GM21576 (cell line): ENCODE results near the gene TMTC1.

Source experiments
- ATAC-seq: cut with Tn5 transposase; IDR thresholded peaks from one replicate; pipeline ENCODE4 v1.9.1; 2021; ENCODE audit warnings: mild to moderate bottlenecking, moderate library complexity; ENCODE audit not compliant: unreplicated experiment

The TMTC1 gene

DNA sequence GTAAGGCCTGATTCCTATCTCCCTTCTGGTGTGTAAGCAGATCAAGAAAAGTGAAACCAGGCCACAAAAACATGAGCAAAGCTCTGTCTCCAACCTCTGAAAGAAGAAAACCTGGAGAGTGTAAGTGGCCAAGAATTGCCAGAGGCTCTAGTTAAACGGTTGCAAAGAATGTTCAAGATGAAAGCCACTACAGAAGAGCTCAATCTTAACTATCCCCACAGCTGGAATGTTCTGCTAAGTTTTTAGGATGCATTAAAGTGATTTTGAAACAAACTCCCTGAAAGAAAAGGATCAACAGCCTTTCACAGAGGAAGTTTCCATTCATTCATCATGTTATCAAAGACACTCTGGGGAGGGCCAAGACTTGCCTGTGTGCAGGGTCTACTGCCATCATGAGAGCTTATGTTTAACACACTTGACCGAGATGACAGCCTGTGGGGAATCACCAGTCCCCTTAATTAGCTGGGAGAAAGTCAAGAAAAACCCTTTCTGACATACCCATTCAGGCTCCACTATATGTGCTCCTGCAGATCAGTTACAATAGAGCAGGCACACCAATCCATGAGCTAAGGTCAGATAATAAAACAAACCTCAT lies 158.3 kb downstream of the TMTC1 start:
- ATAC-seq = no peak

DNA sequence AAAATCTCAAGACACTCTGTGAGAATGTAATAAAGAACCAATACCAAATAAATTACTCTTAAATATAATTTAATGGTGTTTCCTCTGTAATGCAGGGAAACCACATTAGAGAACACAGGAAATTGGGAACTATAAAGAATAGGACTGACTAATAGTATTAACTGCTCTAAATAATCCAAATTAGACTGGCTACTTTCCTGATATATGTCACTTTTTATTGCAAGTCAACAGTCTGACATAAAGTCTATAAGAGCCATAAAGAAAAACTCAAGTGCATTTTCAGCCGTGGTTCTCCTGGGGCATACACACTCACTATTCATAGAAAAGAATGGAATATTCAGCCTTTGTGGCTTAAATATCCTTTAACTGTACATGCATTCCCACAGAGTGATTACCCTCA lies 161.5 kb downstream of the TMTC1 start:
- ATAC-seq = no peak

DNA sequence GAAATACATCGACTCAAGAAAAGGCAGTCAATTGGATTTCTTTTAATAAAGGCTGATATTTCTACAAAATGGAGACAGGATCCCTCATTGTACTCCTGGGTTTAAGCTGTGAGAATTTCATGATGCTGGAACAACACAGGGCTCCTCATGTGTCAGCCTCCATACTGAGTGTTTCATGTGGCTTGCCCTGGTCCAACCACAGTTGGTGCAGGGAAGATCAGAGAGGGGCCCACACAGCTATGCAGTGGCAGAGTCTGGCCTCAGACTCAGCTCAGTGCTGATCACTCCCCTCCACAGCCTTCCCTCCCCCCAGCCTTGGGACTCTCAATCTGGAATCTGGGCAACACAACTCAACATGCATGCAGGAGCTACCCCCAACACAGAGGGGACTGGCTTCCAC lies 163.7 kb downstream of the TMTC1 start:
- no peak for ATAC-seq

DNA sequence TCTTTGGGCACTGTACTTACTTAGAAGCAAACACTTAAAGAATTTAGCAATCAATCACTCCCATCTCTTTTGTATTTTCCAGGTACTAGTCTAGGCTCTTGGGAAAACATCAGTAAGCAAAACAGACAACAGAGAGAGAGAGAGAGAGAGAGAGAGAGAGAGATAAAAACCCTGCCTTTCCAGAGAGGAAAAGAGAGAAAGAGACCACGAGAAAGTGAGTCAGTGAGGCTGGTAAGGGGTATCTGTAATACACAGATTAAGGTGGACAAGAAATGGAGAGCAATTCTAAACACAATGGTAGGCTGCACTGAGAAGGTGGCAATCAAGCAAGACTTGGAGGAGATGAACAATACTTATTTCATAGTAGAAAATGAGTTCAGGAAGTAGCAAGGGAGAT lies 166.3 kb downstream of the TMTC1 start:
- no peak for ATAC-seq

DNA sequence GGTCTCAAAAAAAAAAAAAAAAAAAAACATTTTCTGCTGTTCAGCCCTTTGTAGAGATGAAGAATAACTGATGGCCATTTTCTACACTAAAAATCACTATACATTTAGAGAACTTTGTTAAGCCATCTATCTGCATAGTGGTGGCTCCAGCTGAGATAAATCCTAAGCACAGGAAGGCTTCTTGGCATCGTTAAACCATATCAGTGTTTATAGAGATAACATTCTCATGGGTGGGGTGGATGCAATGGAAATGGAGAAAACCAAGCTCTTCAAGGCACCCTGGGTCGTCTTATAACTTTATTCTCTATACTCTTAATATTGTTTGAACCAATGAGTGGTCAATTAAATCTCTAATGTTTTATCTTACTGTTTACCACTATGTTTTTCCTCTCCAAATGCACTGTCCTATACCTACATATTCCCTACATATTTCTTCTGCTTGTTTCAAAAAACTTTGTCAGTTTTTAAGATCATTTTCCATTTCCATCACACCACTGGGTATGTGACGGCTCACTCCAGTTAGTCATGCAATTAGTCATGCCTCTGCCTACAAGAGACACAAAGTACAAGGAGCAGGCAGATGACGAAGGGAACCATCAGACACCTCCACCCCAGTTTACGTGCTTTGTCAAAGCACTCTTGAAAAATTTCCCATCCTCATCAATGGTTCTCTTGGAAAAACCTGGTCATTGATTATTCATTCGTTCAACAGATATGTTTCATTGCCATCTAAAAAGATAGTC lies 166.9 kb downstream of the TMTC1 start:
- ATAC-seq = no peak

DNA sequence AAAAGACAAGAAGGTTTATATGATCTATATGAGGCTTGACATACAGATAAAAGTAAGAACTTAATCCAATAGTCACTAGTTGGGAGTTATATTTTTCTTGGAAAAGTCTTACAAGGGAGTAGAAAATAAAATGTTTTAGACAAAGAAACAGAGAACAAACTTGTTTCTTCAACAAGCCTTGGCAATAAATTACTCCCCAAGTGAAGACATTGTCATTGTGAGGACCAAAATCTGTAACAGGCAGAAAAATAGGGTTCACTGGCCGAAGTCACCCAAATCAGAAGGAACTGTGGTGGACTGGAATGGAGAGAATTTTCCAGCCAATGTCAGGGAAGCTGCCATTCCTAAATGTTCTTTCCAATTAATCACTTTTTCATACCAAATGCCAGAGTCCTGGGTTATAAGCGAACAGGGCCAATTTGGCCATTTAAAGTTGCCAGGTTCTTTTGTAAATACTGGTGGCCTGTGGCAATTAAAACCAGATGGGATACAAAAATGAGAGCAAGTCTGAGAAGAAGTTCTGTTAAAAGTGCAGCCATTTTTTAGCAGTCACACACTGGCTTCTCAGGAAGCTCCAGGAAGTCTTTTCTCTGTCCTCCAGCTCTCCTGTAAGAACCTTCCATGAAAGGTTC lies 168.9 kb downstream of the TMTC1 start:
- no peak for ATAC-seq

DNA sequence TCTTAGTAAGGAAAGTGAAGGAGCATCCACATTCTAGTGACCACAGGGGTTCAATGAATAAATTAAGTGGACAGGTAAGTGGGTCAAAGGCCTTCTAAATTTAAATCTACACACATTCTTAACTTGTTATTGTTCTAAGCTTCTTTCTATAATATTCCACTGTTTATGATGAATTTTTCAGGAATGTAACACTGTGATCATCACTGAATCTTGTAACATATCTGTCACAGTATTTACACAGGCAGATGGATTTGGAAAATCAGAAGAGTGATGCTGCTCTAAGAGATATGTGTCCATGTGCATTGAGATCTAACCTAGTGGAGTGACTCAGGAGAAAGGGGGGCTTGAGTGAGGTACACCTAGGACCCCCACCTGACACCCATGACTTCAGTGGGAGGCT lies 170.8 kb downstream of the TMTC1 start:
- ATAC-seq = no peak

DNA sequence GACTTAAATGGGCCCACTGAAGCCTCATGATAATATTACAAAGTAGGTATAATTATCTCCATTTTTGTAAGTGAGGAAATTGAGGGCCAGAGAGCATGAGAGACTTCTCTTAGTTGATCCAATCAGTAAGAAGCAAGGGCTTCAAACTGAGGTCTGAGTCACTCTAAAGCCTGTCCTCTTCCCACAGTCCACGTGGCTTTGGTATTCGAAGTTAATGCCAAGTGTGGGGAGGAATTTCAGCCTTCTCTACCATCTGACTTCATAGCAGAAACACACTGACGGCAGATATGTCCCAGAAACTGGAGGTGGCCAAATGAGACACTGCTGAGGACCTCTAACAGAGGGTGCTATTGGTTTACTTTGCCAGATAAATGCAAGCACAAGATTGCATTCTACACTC lies 171.8 kb downstream of the TMTC1 start:
- ATAC-seq = no peak

DNA sequence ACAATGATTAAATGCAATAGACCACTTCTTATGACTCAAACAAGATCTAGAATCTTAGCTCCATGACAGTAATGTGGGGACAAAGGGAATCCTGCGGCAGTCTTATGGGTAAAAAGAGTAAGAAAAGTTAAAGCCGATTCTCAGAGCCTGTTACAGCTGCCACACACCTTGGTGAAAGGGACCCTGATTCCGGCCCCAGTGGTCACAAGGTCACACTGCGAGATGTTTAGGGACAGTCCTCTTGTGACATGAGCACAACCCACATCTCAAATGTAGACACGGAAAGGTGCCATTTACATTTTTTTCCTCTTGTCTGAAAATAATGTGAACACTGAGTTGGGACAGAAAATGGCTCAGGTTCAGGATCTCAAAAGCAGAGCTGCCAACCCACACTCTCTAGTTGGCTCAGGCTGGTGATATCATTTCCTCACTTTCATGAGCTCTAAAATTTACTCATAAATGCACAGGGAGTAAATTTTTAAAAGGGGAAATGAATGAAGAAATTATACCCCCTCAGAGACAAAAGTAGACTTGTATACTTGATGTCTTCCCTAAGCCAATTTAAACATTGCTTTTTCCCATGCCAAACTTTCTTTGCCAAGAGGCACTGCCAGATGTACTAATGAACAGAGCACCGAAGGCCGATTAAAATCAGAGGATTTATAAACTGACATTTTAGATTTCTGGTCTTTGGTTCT lies 173.1 kb downstream of the TMTC1 start:
- no peak for ATAC-seq

DNA sequence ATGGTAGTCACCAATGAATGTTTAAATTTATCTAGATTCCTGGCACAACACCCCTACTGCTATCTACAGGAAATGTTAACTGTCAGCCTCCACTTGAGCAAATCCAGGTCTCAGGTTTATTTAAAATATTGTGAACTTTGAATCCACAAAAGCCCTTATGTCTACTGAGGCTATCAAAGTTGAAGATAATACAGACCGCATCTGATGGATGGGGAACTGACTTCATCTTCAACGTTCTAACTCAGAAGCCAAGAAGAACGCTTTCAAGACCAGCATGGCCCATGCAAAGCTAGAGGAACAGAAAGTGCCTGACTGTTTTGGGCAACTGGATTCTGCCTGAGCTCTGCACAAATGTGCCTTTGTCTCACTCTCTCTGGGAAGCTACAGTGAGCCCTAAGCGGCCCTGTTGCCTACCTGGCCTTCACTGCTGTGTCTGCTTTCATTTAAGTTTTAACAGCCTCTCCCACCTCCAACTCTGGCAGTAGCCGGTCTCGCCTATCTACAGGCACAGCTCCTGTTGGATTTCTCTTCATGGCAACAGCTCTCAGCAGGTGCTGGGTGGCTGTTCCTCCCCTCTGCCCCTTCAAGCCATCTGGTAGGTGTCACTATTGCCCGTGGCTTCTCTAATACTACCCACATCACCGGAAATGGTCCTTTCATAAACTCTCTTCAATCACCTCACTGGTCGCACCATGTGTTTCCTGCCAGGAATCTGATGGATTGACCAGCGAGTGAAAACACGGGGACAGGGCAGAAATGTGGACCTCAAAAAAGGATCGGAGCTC lies 174.1 kb downstream of the TMTC1 start:
- no peak for ATAC-seq

DNA sequence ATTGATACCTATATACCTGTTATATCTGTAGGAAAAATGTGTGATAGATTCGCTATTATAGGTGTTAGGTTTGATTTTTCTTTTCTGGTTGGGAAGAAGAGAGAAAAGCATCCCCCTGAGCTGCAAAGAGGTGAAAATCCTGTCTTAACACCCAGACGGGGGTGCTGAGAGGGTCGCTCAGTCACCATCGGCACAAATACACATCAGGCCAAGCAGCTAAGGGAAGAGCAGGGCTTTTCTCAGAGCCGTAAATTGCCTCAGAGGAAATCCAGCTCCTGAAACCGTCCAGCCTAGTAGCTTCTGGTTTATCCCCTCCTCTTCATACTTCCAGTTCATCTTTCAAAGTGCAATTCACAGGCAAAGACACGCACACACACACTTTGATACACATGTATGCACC lies 175.2 kb downstream of the TMTC1 start:
- ATAC-seq = no peak

DNA sequence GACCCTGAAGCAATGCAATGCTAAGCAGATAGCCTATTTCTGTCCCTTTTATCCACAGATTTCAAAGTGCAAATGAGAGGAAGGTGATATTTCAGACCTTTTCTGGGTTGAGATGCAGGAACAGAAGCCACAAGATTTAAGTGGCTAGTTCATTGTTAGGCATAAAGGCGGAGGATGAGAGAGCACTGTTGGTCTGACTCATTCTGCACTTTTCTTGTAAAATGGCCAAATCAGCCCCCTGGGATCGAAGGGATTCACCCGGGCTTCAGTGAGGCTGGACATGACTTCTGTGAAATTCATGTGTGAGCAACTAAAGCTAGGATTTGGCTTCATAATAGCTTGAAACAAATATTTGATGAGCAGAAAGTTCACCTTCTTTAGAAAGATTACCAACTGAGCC lies 184.4 kb downstream of the TMTC1 start:
- no peak for ATAC-seq

DNA sequence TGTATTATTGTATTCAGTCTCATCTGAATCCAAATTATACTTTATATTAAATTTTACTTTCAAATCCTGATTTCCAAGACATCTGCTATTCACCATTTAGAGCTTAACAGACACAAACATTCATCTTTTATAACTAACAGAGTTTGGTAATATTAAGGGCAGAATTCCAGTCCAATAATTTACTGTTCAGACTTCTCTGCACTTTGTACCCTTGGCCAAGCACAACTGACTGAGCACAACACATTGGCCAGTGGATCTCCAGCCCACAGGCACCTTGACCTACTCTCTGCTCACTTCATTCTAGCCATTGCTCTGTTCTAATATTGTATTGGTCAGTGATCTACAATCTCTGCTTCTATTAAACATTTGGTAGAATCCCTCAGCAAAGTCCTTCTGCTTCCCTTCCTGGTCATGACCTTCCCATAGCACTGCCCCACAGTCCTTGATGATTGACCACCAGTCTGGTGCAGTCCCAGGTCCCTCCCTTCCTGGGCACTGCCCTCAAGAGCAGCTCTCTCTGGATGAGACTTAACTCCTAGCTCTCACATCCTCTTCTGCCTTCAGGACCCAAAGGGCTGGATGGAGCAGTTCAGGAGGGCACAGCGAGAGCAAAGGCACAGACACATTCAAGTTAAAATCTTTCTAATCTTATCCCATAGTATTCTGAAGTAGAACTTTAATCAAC lies 188.5 kb downstream of the TMTC1 start:
- ATAC-seq = no peak

DNA sequence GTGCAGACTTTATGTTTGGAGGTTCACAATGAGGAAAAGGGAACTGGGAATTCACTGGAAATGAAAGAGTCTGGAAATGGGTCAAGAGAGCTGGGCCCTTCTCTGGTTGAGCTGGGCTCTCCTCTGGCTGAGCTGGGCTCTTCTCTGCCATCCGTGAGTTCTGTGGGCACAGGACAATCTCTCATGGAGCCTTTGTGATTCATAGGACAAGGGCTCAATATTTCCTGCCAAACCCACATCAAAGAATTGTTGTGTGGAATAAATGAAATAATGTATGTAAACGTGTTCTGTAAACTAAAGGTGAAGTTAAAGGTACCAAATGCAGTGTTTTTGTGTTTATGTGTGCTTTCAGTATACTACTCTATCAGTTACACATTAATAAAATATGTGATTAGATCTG lies 190.7 kb downstream of the TMTC1 start:
- no peak for ATAC-seq

DNA sequence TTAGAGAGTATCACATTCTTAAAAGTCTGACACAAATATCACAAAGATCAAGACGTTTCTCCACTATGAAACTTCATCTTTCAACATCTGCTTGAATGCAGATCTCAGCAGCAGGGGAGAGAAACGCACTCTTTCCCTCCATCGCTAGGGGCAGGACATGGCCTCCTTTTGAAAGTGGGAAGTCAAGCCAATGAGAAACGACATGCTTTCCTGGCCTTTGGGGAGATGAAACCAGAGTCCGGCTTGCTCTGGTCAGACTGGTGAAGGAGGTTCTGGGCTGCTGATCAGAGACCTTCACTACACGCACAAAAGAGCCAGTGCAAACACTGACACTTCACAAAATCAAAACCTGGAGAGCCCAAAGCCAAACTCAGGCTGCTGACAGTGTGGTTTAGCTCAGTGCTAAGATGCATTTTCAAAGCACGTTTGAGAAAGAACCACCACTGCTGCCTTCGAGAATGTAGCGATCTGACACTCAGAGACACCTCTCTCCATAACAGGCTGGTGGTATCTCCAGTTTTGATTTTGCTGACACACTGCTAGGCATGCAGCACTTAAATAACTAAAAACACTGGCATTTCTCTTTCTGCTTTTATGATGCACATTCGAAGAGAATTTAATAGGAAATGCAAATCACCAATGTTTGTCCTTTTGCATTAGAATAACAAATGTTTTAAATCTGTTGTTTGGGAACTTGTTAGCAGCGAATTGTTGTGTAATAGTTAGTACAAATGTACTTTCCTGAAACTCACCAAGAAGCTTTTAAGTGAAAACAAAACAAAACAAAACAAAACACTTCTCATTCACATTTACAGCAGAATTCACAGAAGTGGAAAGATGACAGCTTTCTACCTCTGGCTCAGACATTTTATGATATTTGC lies 192.4 kb downstream of the TMTC1 start:
- ATAC-seq = no peak

DNA sequence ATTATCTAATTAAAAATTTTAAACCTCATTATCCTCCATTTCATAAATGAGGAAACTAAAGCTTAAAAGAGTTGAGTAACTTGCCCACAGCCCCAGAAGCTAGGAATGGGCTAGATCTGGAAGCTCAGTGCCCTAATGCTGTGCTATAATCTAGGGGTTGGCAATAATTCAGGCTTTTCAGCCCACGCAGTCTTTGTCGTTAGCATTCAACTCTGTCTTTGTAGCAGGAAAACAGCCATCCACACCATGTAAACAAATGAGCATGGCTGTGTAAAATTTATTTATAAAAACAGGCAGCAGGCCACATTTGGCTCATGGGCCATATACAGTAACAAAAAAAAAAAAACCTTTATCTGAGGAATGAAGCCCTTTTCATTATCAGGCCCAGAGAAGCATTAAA lies 193.9 kb downstream of the TMTC1 start:
- no peak for ATAC-seq

DNA sequence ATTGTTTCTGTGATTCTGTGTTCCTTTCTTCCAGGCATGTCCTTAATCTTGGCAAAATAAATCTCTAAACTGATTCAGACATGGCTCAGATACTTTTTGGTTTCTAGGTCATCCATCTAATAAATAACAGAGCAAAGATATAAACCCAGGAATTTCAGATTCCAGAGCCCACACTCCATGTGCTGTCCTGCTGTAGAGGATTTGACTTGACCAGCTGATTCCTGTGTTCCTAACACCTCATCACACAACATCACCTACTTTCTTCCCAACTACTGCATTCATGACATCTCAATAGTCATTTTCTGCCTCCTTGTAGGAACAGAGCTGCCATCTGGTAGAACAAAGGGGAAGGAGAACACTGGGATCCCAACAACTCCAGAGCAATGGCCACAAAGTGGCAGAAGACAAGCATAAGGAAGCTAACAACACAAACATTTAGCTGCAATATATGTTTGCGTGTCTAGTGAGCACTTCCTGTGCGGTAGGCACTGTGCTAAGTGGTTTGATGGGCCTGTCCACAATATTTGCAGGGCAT lies 194.4 kb downstream of the TMTC1 start:
- no peak for ATAC-seq

DNA sequence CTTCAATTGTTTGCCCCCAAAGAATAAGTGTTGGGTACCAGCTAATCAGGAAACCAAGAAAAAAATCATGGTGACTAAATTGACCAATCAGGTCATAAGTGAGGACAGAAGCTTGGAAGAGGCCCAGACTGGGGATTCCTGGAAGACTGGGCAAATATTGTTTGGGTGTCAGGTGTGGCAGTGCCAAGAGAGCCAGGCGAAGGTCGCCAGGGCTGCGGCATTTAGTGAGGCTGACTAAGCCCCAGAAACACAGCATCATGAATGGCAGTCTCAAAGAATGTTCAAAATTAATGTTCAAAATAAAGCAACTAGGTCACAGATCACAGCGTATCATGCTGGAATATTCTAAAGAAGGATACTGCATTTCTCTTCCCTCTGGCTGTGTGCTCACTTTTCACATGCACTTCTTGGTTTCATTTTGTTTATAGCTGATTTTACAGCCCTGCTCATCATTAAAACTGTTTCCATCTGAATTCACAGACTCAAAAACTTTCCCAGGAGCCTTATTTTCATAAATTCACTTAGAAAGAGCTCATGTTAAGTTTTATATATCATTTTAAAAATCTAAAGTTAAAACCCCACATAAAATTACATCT lies 201.0 kb downstream of the TMTC1 start:
- no peak for ATAC-seq

DNA sequence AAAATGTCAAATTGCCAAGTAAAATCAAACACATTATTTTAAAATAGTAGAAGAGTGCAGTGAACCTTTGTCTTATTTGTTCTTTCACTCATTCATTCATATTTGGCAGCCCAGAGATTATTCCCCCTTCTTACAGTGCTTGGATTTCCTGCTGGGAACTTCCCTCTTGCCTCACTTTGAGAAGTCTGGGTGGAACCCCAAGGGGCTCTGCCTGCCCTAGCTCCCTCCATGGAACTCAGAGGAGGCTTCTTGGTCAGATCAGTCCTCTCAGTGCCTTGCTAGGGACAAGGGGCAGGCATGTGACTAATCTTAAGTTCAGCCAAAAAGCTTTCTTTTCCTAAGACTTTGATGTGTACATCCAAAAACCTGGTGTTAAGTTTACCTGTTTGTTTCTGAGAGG lies 201.6 kb downstream of the TMTC1 start:
- ATAC-seq = no peak
